ENCODE measurements around the gene DDIT3.

DDIT3 gene

DNA sequence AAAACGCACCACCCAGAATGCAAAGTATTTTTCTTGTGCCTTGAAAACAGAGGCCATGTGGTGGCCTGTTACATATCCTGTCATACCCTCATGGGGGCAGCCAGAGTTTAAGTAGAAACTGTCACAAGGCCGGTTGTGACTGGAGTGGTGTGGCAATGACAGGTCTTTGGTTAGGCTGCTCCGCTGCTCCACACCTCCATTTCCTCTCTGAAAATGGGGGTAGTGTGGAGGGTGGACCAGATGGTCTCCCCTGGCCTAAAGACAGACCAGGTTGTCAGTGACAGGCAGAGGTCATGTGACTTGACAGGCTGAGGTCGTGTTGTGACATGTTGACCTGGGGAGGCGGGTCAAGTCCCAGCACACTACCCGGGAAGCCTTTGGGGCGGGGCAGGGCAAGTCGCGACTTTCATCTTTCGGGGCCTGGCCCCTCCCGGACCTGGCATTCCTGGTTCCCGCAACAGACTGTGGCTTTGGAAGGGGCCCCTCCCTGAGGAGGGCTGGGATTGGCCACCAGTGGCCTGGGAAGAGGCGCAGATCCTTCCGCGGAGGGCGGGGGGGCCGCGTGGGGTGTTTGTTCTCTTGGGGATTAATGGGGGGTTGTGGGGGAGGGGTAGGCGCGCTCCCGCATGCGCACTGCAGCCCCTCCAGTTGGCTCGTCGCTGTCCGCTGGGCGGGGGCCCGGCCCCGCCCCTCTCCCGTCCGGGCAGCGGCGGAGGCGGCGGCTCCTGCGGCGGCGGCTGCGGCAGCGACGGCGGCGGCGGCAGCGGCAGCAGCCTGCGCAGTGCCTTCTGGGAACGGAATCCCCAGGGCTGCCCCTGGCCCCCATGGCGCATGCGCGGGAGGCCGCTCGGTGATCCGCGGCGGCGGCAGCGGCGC lies 1.9 kb upstream of the DDIT3 start, which contains the start of gene MBD6:
TSS of gene MBD6 (plus strand) at position 814 of the 876 bp plus-strand sequence. CDS start 1,480 bp downstream, outside the sequence.
- TF ChIP-seq CREB1 (IDR thresholded peaks at IDR 0.05; ENCODE audit: low read depth), result no peak
- no peak; the same call in 1 of the 2 replicates for TF ChIP-seq NFIC (IDR thresholded peaks at IDR 0.05)
- no peak for TF ChIP-seq CEBPB (IDR thresholded peaks at IDR 0.05)
- TF ChIP-seq TEAD4 (IDR thresholded peaks at IDR 0.05), result peak; percentile 63
- TF ChIP-seq, protein P1, sequence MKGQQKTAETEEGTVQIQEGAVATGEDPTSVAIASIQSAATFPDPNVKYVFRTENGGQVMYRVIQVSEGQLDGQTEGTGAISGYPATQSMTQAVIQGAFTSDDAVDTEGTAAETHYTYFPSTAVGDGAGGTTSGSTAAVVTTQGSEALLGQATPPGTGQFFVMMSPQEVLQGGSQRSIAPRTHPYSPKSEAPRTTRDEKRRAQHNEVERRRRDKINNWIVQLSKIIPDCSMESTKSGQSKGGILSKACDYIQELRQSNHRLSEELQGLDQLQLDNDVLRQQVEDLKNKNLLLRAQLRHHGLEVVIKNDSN (IDR thresholded peaks at IDR 0.05), result peak; percentile 90
- TF ChIP-seq TCF12 (IDR thresholded peaks at IDR 0.05; ENCODE audit: low read depth), result 0 out of 2 replicates have a peak, but pooled peaks have one; percentile 65
- TF ChIP-seq RAD21 (IDR thresholded peaks at IDR 0.05; ENCODE audit: low read depth), result no peak
- peak; percentile 56; the same call in 1 of the 2 replicates for TF ChIP-seq TAF1 (IDR thresholded peaks at IDR 0.05; ENCODE audit: low read depth)
- TF ChIP-seq, protein P2, sequence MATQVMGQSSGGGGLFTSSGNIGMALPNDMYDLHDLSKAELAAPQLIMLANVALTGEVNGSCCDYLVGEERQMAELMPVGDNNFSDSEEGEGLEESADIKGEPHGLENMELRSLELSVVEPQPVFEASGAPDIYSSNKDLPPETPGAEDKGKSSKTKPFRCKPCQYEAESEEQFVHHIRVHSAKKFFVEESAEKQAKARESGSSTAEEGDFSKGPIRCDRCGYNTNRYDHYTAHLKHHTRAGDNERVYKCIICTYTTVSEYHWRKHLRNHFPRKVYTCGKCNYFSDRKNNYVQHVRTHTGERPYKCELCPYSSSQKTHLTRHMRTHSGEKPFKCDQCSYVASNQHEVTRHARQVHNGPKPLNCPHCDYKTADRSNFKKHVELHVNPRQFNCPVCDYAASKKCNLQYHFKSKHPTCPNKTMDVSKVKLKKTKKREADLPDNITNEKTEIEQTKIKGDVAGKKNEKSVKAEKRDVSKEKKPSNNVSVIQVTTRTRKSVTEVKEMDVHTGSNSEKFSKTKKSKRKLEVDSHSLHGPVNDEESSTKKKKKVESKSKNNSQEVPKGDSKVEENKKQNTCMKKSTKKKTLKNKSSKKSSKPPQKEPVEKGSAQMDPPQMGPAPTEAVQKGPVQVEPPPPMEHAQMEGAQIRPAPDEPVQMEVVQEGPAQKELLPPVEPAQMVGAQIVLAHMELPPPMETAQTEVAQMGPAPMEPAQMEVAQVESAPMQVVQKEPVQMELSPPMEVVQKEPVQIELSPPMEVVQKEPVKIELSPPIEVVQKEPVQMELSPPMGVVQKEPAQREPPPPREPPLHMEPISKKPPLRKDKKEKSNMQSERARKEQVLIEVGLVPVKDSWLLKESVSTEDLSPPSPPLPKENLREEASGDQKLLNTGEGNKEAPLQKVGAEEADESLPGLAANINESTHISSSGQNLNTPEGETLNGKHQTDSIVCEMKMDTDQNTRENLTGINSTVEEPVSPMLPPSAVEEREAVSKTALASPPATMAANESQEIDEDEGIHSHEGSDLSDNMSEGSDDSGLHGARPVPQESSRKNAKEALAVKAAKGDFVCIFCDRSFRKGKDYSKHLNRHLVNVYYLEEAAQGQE (IDR thresholded peaks at IDR 0.05; ENCODE audit: low read depth), result no peak
- TF ChIP-seq YY1 (IDR thresholded peaks at IDR 0.05; ENCODE audit: low read depth), result peak; percentile 36; the same call in 1 of the 2 replicates
- TF ChIP-seq, protein P3, sequence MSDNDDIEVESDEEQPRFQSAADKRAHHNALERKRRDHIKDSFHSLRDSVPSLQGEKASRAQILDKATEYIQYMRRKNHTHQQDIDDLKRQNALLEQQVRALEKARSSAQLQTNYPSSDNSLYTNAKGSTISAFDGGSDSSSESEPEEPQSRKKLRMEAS (IDR thresholded peaks at IDR 0.05), result peak; percentile 50; the same call in 1 of the 2 replicates
- TF ChIP-seq ZBTB7A (IDR thresholded peaks at IDR 0.05; ENCODE audit: low read depth), result peak; percentile 53; the same call in 1 of the 2 replicates
- no peak; the same call in 1 of the 2 replicates for TF ChIP-seq FOXM1 (IDR thresholded peaks at IDR 0.05; ENCODE audit: borderline replicate concordance, low read depth)
- peak; percentile 43 for TF ChIP-seq EGR1 (IDR thresholded peaks at IDR 0.05)
- TF ChIP-seq EP300 (IDR thresholded peaks at IDR 0.05; ENCODE audit: borderline replicate concordance), result no peak; the same call in none of the 2 replicates

DNA sequence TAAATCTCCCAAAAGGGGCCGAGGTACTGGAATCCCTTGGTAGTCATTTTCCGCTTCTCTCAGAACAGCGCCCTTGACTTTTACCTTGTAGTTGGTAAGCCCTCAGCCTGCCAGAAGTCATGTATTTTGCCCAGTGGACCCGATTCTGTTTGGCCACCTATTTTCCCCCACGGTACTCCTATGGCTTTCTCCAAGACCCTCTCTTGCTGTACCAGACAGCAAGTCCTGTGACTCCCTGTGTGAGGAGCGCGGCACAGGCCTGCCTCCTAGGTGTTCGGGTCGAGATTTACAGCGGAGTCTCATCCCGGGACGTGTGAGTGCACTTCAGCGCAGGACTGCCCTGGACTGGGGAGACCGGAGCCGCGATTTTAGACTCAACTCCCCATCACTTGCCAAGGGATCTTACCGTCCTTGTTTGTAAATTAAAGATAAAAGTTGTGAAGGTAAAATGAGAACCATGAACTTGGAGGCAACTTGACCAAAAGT lies 1.3 kb upstream of the DDIT3 start:
- no peak for TF ChIP-seq CEBPB (IDR thresholded peaks at IDR 0.05)

DNA sequence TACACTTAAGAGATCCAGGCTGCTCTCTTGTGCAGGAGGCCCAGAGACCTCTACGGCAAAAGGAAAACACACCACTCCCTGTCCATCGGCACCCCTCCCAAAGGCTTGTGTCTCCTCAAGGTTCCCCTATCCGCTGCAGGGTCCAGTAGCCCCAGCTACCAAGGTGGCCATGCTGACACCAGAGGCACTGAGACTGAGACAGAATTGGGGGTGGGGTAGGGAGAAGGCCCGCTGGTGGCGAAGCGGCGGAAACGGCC lies 590 bp downstream of the DDIT3 start:
- TF ChIP-seq TCF12 (IDR thresholded peaks at IDR 0.05; ENCODE audit: low read depth) (no peak), CEBPB (IDR thresholded peaks at IDR 0.05) (no peak), CREB1 (IDR thresholded peaks at IDR 0.05; ENCODE audit: low read depth) (no peak), FOXM1 (IDR thresholded peaks at IDR 0.05; ENCODE audit: borderline replicate concordance, low read depth) (no peak), NFIC (IDR thresholded peaks at IDR 0.05) (no peak), TAF1 (IDR thresholded peaks at IDR 0.05; ENCODE audit: low read depth) (no peak), RAD21 (IDR thresholded peaks at IDR 0.05; ENCODE audit: low read depth) (no peak), EP300 (IDR thresholded peaks at IDR 0.05; ENCODE audit: borderline replicate concordance) (no peak), EGR1 (IDR thresholded peaks at IDR 0.05) (no peak), ZBTB7A (IDR thresholded peaks at IDR 0.05; ENCODE audit: low read depth) (no peak), YY1 (IDR thresholded peaks at IDR 0.05; ENCODE audit: low read depth) (no peak), TEAD4 (IDR thresholded peaks at IDR 0.05) (no peak)
- TF ChIP-seq, protein P1 (IDR thresholded peaks at IDR 0.05), result no peak
- TF ChIP-seq, protein P3 (IDR thresholded peaks at IDR 0.05), result no peak
- TF ChIP-seq, protein P2 (IDR thresholded peaks at IDR 0.05; ENCODE audit: low read depth), result no peak

DNA sequence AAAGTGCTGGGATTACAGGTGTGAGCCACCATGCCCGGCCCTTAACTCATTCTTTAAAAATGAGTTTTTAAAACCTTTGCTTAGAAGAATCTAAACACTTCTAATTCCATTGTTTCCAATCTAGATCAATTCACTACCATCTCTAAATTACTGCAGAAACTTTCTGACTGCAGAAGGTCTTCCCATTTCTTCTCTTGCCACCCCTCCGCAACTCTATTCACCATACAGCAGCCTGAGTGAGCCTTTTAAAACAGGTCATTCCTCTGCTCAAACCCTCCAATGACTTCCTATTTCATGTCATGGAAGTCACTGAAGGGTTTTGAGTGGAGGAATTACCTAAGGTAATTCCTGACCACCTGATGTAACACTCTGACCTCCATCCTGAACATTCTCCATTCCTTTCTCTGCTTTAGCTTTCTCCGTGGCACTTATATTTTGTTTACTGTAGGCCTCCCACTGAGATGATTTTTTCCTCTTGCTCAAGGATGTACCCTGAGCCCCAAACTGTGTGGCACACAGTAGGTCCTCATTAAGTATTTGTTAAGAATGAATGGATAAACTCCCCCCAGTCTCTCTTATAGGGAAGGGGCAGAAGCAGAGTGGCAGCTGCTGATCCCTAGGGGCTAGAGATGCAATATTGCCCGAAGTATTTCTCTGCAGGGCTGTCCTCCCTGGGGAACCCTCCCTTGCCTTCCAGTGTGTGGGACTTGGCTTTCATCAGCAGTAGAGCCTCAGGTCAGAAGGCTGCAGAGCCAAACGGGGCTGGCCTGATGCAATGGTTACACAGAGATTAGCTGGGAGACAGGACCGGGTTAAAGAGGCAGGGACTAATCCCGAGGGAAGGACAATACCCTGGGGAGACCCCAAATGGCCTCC lies 1.2 kb downstream of the DDIT3 start:
- TF ChIP-seq, protein P2 (IDR thresholded peaks at IDR 0.05; ENCODE audit: low read depth), result no peak
- TF ChIP-seq TEAD4 (IDR thresholded peaks at IDR 0.05), result no peak
- no peak for TF ChIP-seq TCF12 (IDR thresholded peaks at IDR 0.05; ENCODE audit: low read depth)
- no peak for TF ChIP-seq CREB1 (IDR thresholded peaks at IDR 0.05; ENCODE audit: low read depth)
